ENCODE results near the gene STAP2. TPM values are rescaled to one million over a fixed set of nuclear protein-coding genes. Genes with fewer than 3 reads are reported as not detected.
A peak's percentile ranks its signal among the peaks of the same experiment; 100 is the strongest.

Gene STAP2
- total and polyA plus RNA-seq, 4 donors: 24.4 to 32.6 (median 27.3) TPM

DNA sequence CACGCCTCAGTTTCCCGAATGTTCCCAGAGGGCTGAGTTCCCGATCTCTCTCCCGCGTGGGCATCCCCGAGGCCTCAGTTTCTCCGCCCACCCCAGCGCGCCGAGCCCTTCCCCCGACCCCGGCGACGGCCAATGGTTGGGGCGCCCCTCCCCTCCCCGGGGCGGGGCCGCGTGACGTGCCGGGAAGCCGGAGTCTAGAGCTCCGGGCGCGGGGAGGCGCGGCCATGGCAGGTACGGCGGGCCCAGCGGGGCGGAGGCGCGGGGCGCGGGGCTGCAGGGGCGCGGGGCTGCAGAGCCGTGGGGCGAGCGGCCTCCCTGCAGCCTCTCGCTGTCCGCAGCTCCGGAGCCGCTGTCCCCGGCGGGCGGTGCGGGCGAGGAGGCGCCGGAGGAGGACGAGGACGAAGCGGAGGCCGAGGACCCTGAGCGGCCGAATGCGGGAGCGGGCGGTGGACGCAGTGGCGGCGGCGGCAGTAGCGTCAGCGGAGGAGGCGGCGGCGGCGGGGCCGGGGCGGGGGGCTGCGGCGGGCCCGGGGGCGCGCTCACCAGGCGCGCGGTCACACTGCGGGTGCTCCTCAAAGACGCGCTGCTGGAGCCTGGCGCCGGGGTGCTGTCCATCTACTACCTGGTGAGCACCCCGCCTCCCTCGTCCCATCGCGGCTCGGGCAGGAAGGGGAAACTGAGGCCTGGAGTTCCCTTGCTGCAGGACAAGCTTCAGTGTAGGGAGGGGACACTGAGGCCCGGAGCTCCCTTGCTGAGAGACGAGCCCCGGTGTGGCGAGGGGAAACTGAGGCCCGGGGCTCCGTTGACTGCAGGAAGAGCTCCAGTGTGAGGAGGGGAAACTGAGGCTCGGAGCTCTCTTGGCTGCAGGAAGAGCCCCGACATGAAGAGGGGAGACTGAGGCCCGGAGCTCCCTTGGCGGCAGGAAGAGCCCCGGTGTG lies 5.0 kb upstream of the STAP2 start, which contains the start of gene MPND:
Gene MPND (plus strand): TSS at position 193 of the 938 bp plus-strand sequence. CDS start 32 bp downstream, at position 225.
- peak within 1 kb of the TSS; percentile 55 for H3K4me3 ChIP-seq
- ATAC-seq (ENCODE audit: insufficient read depth, low FRiP score) (peak; percentile 77), DNase-seq (peak; percentile 91 to 92 (median 92))
- peak within 1 kb of the TSS; percentile 90 to 91 for H3K9ac ChIP-seq (ENCODE audit: insufficient read depth in 1 of 2, low read length in 2 of 2)
- peak within 1 kb of the TSS; percentile 92 to 96 for H3K27ac ChIP-seq (ENCODE audit: low read depth in 1 of 2, low read length in 1 of 2)
- TF ChIP-seq, protein P1, sequence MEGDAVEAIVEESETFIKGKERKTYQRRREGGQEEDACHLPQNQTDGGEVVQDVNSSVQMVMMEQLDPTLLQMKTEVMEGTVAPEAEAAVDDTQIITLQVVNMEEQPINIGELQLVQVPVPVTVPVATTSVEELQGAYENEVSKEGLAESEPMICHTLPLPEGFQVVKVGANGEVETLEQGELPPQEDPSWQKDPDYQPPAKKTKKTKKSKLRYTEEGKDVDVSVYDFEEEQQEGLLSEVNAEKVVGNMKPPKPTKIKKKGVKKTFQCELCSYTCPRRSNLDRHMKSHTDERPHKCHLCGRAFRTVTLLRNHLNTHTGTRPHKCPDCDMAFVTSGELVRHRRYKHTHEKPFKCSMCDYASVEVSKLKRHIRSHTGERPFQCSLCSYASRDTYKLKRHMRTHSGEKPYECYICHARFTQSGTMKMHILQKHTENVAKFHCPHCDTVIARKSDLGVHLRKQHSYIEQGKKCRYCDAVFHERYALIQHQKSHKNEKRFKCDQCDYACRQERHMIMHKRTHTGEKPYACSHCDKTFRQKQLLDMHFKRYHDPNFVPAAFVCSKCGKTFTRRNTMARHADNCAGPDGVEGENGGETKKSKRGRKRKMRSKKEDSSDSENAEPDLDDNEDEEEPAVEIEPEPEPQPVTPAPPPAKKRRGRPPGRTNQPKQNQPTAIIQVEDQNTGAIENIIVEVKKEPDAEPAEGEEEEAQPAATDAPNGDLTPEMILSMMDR (IDR thresholded peaks at IDR 0.05; ENCODE audit: control extremely low read depth, extremely low read depth): no peak
- H3K27me3 ChIP-seq (ENCODE audit: control insufficient read depth in 3 of 3, insufficient read depth in 3 of 3, low read length in 2 of 3): no peaks in the 10 kb centered on the region
- WGBS, 2 donors: 4 to 7% methylated on average over 71 to 101 of the region's 101 CpGs
- peaks cover 0 to 12% (median 5%) of the 10 kb centered on the region in 5 donors for H3K4me1 ChIP-seq (ENCODE audit: control insufficient read depth in 5 of 5, insufficient read depth in 5 of 5, low read length in 5 of 5)
- no peaks in the 10 kb centered on the region for H3K9me3 ChIP-seq (ENCODE audit: control insufficient read depth in 4 of 4, insufficient read depth in 3 of 4, low read length in 3 of 4)
- H3K36me3 ChIP-seq (ENCODE audit: control insufficient read depth in 4 of 4, insufficient read depth in 4 of 4, low read length in 4 of 4): peaks cover 0 to 8% (median 6%) of the 10 kb centered on the region in 4 donors

DNA sequence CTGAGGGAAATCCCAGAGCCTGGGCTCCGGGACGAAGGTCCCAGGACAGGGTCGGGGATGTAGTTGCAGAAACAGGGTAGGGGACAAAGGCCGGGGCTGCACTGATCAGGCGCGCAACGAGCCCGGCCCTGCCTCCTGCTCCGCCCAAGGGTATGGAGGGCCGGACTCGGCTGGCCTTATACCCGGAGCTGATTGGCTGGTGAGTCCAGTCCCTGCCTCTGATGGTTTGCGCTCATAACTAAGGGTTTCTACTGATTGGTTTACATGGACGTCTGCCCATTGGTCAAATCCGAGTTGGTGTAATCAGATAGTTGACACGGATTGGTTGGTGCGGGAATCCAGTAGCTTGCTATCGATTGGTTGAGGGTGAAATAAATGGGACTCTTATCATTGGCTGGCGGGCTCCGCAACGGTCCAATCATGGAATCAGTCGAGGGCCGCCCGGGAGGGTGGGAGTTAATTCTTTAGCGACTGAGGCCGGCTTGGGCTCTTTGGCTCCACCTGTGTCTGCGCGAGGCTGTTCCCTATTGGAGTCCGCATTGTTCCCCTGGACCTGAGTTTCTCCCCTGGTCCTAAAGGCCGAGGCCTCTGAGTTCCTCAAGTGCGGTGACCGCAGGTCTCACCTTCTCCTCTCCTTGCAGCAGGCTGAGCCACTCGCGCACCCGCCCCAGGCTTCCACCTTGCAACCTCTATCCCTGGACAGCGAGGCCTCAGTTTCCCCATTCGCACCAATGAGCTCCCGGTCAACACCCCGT lies 4.2 kb upstream of the STAP2 start:
- Histone ChIP-seq H3K36me3 (ENCODE audit: control insufficient read depth in 4 of 4, insufficient read depth in 4 of 4, low read length in 4 of 4) (peaks cover 0 to 8% (median 6%) of the 10 kb centered on the region in 4 donors), H3K9ac (ENCODE audit: insufficient read depth in 1 of 2, low read length in 2 of 2) (peak overlapping the region; percentile 90 to 91), H3K9me3 (ENCODE audit: control insufficient read depth in 4 of 4, insufficient read depth in 3 of 4, low read length in 3 of 4) (no peaks in the 10 kb centered on the region), H3K27ac (ENCODE audit: low read depth in 1 of 2, low read length in 1 of 2) (peak overlapping the region; percentile 92 to 96), H3K4me3 (peak overlapping the region; percentile 55), H3K27me3 (ENCODE audit: control insufficient read depth in 3 of 3, insufficient read depth in 3 of 3, low read length in 2 of 3) (no peaks in the 10 kb centered on the region), H3K4me1 (ENCODE audit: control insufficient read depth in 5 of 5, insufficient read depth in 5 of 5, low read length in 5 of 5) (peaks cover 0 to 17% (median 5%) of the 10 kb centered on the region in 5 donors)
- WGBS, 2 donors: 0% methylated on average over 39 of the region's 39 CpGs
- peak; percentile 99 to 100 (median 100) for DNase-seq
- TF ChIP-seq, protein P1 (IDR thresholded peaks at IDR 0.05; ENCODE audit: control extremely low read depth, extremely low read depth): no peak
- ATAC-seq (ENCODE audit: insufficient read depth, low FRiP score): peak; percentile 93

DNA sequence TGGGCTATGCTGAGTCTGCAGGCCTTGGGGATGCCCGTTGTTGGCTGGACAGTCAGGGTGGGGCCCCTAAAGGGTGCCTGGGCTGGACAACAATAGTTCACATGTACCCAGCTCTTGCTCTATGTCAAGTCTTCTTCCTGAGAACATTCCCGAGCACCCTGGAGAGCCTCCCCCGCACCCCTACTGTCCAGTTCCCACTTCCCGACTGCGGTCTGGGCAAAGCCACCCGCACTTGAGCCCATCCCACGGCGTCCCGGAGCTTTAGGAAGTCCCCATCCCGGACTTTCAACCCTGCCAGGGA lies 3.6 kb upstream of the STAP2 start:
- no peaks in the 10 kb centered on the region for H3K27me3 ChIP-seq (ENCODE audit: control insufficient read depth in 3 of 3, insufficient read depth in 3 of 3, low read length in 2 of 3)
- peak overlapping the region; percentile 86 to 96 for H3K27ac ChIP-seq (ENCODE audit: low read depth in 1 of 2, low read length in 1 of 2)
- WGBS, 2 donors: 4 to 5% methylated on average over 10 of the region's 10 CpGs
- peaks cover 0 to 19% (median 5%) of the 10 kb centered on the region in 5 donors for H3K4me1 ChIP-seq (ENCODE audit: control insufficient read depth in 5 of 5, insufficient read depth in 5 of 5, low read length in 5 of 5)
- peak; percentile 9 for ATAC-seq (ENCODE audit: insufficient read depth, low FRiP score)
- H3K36me3 ChIP-seq (ENCODE audit: control insufficient read depth in 4 of 4, insufficient read depth in 4 of 4, low read length in 4 of 4): peaks cover 0 to 8% (median 5%) of the 10 kb centered on the region in 4 donors
- no peak for DNase-seq
- H3K4me3 ChIP-seq: peak overlapping the region; percentile 22
- no peaks in the 10 kb centered on the region for H3K9me3 ChIP-seq (ENCODE audit: control insufficient read depth in 4 of 4, insufficient read depth in 3 of 4, low read length in 3 of 4)
- TF ChIP-seq, protein P1 (IDR thresholded peaks at IDR 0.05; ENCODE audit: control extremely low read depth, extremely low read depth): no peak
- peak overlapping the region; percentile 90 to 91 for H3K9ac ChIP-seq (ENCODE audit: insufficient read depth in 1 of 2, low read length in 2 of 2)

All from lung (tissue), 12 donors.